H9 (cell line): ENCODE measurements around the gene ST6GAL1. TPM values are rescaled to one million over a fixed set of nuclear protein-coding genes. Genes with fewer than 3 reads are reported as not detected.
A peak's percentile ranks its signal among the peaks of the same experiment; 100 is the strongest.

Source experiments
- DNase-seq: peaks from one replicate; pipeline ENCODE4 v3.0.0-alpha.2; 2017
- H2AFZ ChIP-seq: one replicate; pipeline ENCODE4 v1.6.1; 2013; ENCODE audit warnings: mild to moderate bottlenecking, low read length, control low read depth, moderate library complexity
- H2AK5ac ChIP-seq: 2 replicates; pipeline ENCODE4 v1.6.1; 2013; ENCODE audit warnings: low read length, control low read depth, mixed read lengths; ENCODE audit not compliant: insufficient read length
- H2BK120ac ChIP-seq: one replicate; pipeline ENCODE4 v1.6.1; 2013; ENCODE audit warnings: low read depth, mild to moderate bottlenecking, low read length, control low read depth, inconsistent platforms; ENCODE audit not compliant: poor library complexity, severe bottlenecking
- H2BK12ac ChIP-seq: 2 replicates; pipeline ENCODE4 v1.6.1; 2013; ENCODE audit warnings: low read length, control low read depth, mixed read lengths, low read depth; ENCODE audit not compliant: insufficient read length
- H2BK15ac ChIP-seq: 2 replicates; pipeline ENCODE4 v1.6.1; 2013; ENCODE audit warnings: low read depth, low read length, control low read depth
- H2BK20ac ChIP-seq: one replicate; pipeline ENCODE4 v1.6.1; 2013; ENCODE audit warnings: low read depth, mild to moderate bottlenecking, low read length, control low read depth, inconsistent platforms; ENCODE audit not compliant: poor library complexity, severe bottlenecking
- H2BK5ac ChIP-seq: 2 replicates; pipeline ENCODE4 v1.6.1; 2013; ENCODE audit warnings: low read length, control low read depth, mixed read lengths; ENCODE audit not compliant: insufficient read length
- H3K14ac ChIP-seq: 2 replicates; pipeline ENCODE4 v1.6.1; 2013; ENCODE audit warnings: low read length, control low read depth; ENCODE audit not compliant: insufficient read depth
- H3K18ac ChIP-seq: 2 replicates; pipeline ENCODE4 v1.6.1; 2013; ENCODE audit warnings: low read depth, mild to moderate bottlenecking, mixed read lengths, low read length, control low read depth; ENCODE audit not compliant: insufficient read length
- H3K23ac ChIP-seq: 2 replicates; pipeline ENCODE4 v1.6.1; 2013; ENCODE audit warnings: low read length, control low read depth, mixed read lengths, low read depth; ENCODE audit not compliant: insufficient read length
- H3K23me2 ChIP-seq: 2 replicates; pipeline ENCODE4 v1.6.1; 2013; ENCODE audit warnings: low read depth, mild to moderate bottlenecking, mixed read lengths, low read length, control low read depth; ENCODE audit not compliant: insufficient read length, poor library complexity, severe bottlenecking
- H3K27ac ChIP-seq: 2 replicates; pipeline ENCODE4 v1.5.1; 2013; ENCODE audit warnings: low read length, control low read depth, mixed read lengths, low read depth; ENCODE audit not compliant: insufficient read length
- H3K27me3 ChIP-seq: 2 replicates; pipeline ENCODE4 v1.6.1; 2013; ENCODE audit warnings: low read length, control low read depth, inconsistent platforms; ENCODE audit not compliant: insufficient read depth
- H3K4ac ChIP-seq: 2 replicates; pipeline ENCODE4 v1.6.1; 2013; ENCODE audit warnings: low read depth, mild to moderate bottlenecking, control low read depth, inconsistent platforms, low read length, moderate library complexity
- H3K4me1 ChIP-seq: 2 replicates; pipeline ENCODE4 v1.6.1; 2013; ENCODE audit warnings: low read length, control low read depth, inconsistent platforms; ENCODE audit not compliant: insufficient read depth
- H3K4me2 ChIP-seq: 2 replicates; pipeline ENCODE4 v1.6.1; 2013; ENCODE audit warnings: low read length, control low read depth, mixed read lengths; ENCODE audit not compliant: insufficient read length, insufficient read depth
- H3K56ac ChIP-seq: 2 replicates; pipeline ENCODE4 v1.6.1; 2013; ENCODE audit warnings: low read depth, mild to moderate bottlenecking, mixed read lengths, low read length, control low read depth; ENCODE audit not compliant: insufficient read length
- H3K79me1 ChIP-seq: 2 replicates; pipeline ENCODE4 v1.6.1; 2013; ENCODE audit warnings: low read depth, mild to moderate bottlenecking, moderate library complexity, low read length, control low read depth, inconsistent platforms; ENCODE audit not compliant: insufficient read depth, poor library complexity, severe bottlenecking
- H3K79me2 ChIP-seq: 2 replicates; pipeline ENCODE4 v1.6.1; 2013; ENCODE audit warnings: low read length, control low read depth, inconsistent platforms; ENCODE audit not compliant: insufficient read depth
- H3K9ac ChIP-seq: 2 replicates; pipeline ENCODE4 v1.6.1; 2013; ENCODE audit warnings: low read length, control low read depth, mixed read lengths; ENCODE audit not compliant: insufficient read length; ENCODE audit errors: extremely low read depth
- H3K9me3 ChIP-seq: one replicate; pipeline ENCODE4 v1.6.1; 2013; ENCODE audit warnings: low read depth, low read length, inconsistent platforms; ENCODE audit not compliant: control insufficient read depth
- H3T11ph ChIP-seq: one replicate; pipeline ENCODE4 v1.6.1; 2013; ENCODE audit warnings: mild to moderate bottlenecking, low read length, control low read depth, inconsistent platforms
- H4K20me1 ChIP-seq: one replicate; pipeline ENCODE4 v1.6.1; 2013; ENCODE audit not compliant: control insufficient read depth, insufficient read length, insufficient read depth
- H4K5ac ChIP-seq: 2 replicates; pipeline ENCODE4 v1.6.1; 2013; ENCODE audit warnings: low read depth, mild to moderate bottlenecking, mixed read lengths, low read length, control low read depth; ENCODE audit not compliant: insufficient read length
- H4K8ac ChIP-seq: replicated peaks from 2 replicates; pipeline ENCODE4 v1.6.1; 2013; ENCODE audit warnings: low read length, control low read depth, mixed read lengths, low read depth; ENCODE audit not compliant: insufficient read length
- H4K91ac ChIP-seq: 2 replicates; pipeline ENCODE4 v1.6.1; 2013; ENCODE audit warnings: low read depth, mild to moderate bottlenecking, moderate library complexity, mixed read lengths, low read length, control low read depth; ENCODE audit not compliant: insufficient read length
- H3K27ac Mint-ChIP-seq, 3 experiments: 2 replicates in 2 of 3; 3 replicates in 1 of 3; pipeline ENCODE4 v1.8.0; 2020 to 2021; ENCODE audit warnings: mixed read lengths in 3 of 3, mild to moderate bottlenecking in 1 of 3, moderate library complexity in 1 of 3
- H3K27me3 Mint-ChIP-seq: 2 replicates; pipeline ENCODE4 v1.8.0; 2021; ENCODE audit warnings: low read depth, mild to moderate bottlenecking, moderate library complexity, mixed read lengths
- H3K36me3 Mint-ChIP-seq, 3 experiments: 2 replicates in 2 of 3; 3 replicates in 1 of 3; pipeline ENCODE4 v1.8.0; 2020 to 2021; ENCODE audit warnings: low read depth in 3 of 3, mixed read lengths in 3 of 3; ENCODE audit not compliant: insufficient read depth in 1 of 3
- H3K4me1 Mint-ChIP-seq, 2 experiments: 2 replicates each; pipeline ENCODE4 v1.8.0; 2020; ENCODE audit warnings: mixed read lengths in 2 of 2
- H3K4me3 Mint-ChIP-seq, 2 experiments: 2 replicates in 1 of 2; 3 replicates in 1 of 2; pipeline ENCODE4 v1.8.0; 2020 to 2021; ENCODE audit warnings: mild to moderate bottlenecking in 2 of 2, mixed read lengths in 2 of 2, moderate library complexity in 1 of 2
- H3K9me3 Mint-ChIP-seq, 2 experiments: 2 replicates in 1 of 2; 3 replicates in 1 of 2; pipeline ENCODE4 v1.8.0; 2020; ENCODE audit warnings: mild to moderate bottlenecking in 2 of 2, mixed read lengths in 2 of 2, moderate library complexity in 1 of 2
- CTCF ChIP-seq: fragments of 200-600 bp; sonication (generic); conservative IDR thresholded peaks from 3 replicates; pipeline ENCODE4 v1.8.0; 2021; ENCODE audit warnings: antibody characterized with exemption, mild to moderate bottlenecking
- WGBS: extraction: QIAGEN DNeasy Blood & Tissue Kit; methylation state at CpG from one replicate; pipeline ENCODE4 v1.1.7; 2013; ENCODE audit warnings: missing lambda C conversion rate, low lambda C conversion rate, mixed read lengths; ENCODE audit not compliant: insufficient read length; ENCODE audit errors: extremely low coverage; 5-methylcytosine and 5-hydroxymethylcytosine counted together
- total RNA-seq: library from RNA; stranded (reverse); gene quantifications from 2 replicates; pipeline ENCODE4 v1.2.1, GENCODE V29; 2021

ST6GAL1 gene
- total RNA-seq, 1 experiment from 2014 or later: 139 TPM

GRCh38 chr3:186964071-186964470, 33.7 kb downstream of the ST6GAL1 start:
- Histone ChIP-seq H3K4ac (no peak overlapping the region), H2BK20ac (no peak overlapping the region), H2AK5ac (no peak overlapping the region), H3K79me1 (no peaks in the 10 kb centered on the region), H2BK15ac (no peak overlapping the region), H3K14ac (no peak overlapping the region), H3K23me2 (no peaks in the 10 kb centered on the region), H4K91ac (no peak overlapping the region), H3K23ac (no peak overlapping the region), H3K27ac (peak overlapping the region; percentile 88), H3K79me2 (no peaks in the 10 kb centered on the region; the same call in 1 of the 2 replicates), H3K9me3 (no peaks in the 10 kb centered on the region), H2AFZ (no peak overlapping the region), H2BK5ac (peak overlapping the region; percentile 9), H3T11ph (no peak overlapping the region), H3K56ac (no peak overlapping the region), H2BK120ac (no peak overlapping the region), H4K8ac (no peak overlapping the region), H3K18ac (no peak overlapping the region), H3K4me2 (peak overlapping the region; percentile 28), H3K4me1 (peaks cover 17% of the 10 kb centered on the region; the same call in 1 of the 2 replicates), H2BK12ac (no peak overlapping the region), H3K9ac (no peak overlapping the region), H4K5ac (peak overlapping the region; percentile 13), H4K20me1 (no peaks in the 10 kb centered on the region), H3K27me3 (no peaks in the 10 kb centered on the region)
- Mint-ChIP-seq H3K4me1 (peaks cover 74 to 77% of the 10 kb centered on the region in 2 experiments), H3K27me3 (no peaks in the 10 kb centered on the region), H3K9me3 (no peaks in the 10 kb centered on the region), H3K36me3 (peaks cover 22 to 61% (median 44%) of the 10 kb centered on the region in 3 experiments), H3K27ac (peak overlapping the region; percentile 84 to 98 (median 96)), H3K4me3 (peak overlapping the region in 1 of 2 experiments; percentile 62; a peak in 1 of 5 replicates)
- no CpG with 5 or more reads among the region's 6 CpGs for WGBS
- TF ChIP-seq CTCF: no peak
- no peak for DNase-seq
